SU-DHL-6 (cell line): Measurements from ENCODE around the gene BCL2L15.

Experiments used
- CTCF ChIP-seq: fragments of 200-600 bp; sonication (generic); IDR thresholded peaks from one replicate; pipeline ENCODE4 v1.5.1; 2017; ENCODE audit warnings: antibody characterized with exemption, mild to moderate bottlenecking, low read length, moderate library complexity; ENCODE audit not compliant: insufficient read depth, poor library complexity, severe bottlenecking
- EZH2phosphoT487 ChIP-seq: fragments of 200-600 bp; sonication (generic), shearing (Covaris generic); conservative IDR thresholded peaks from 2 replicates; pipeline ENCODE4 v1.6.1; 2018; ENCODE audit warnings: mild to moderate bottlenecking, antibody characterized with exemption, low read length, moderate library complexity, mixed read lengths

GRCh38 chr1:113887402-113888175 lies at the start of gene BCL2L15:
- TF ChIP-seq CTCF (no peak), EZH2phosphoT487 (no peak)
